Gastrocnemius medialis (tissue), 4 donors: Measurements from ENCODE around the gene ECE2. TPM values are rescaled to one million over a fixed set of nuclear protein-coding genes. Genes with fewer than 3 reads are reported as not detected.

ENCODE experiments used
- ATAC-seq, 2 donors: fragments of 150-250 bp; one replicate each; pipeline ENCODE4 v1.9.1; 2016
- DNase-seq, 2 donors: peaks; one replicate each; pipeline ENCODE4 v3.0.0-alpha.2; 2019
- H3K27ac ChIP-seq, 4 donors: fragments of 200-600 bp; sonication (generic); 1 replicate in 1 of 4; 2 replicates in 3 of 4; pipeline ENCODE4 v1.5.1; 2016 to 2018; ENCODE audit warnings: mild to moderate bottlenecking in 2 of 4, moderate library complexity in 1 of 4
- H3K27me3 ChIP-seq, 3 donors: fragments of 200-600 bp; sonication (generic) in 2 of 3; 1 replicate in 1 of 3; 2 replicates in 2 of 3; pipeline versions ENCODE4 v1.5.1 to v1.6.0; 2016 to 2019; ENCODE audit warnings: mild to moderate bottlenecking in 1 of 3, moderate library complexity in 1 of 3
- H3K36me3 ChIP-seq, 2 donors: fragments of 200-600 bp; sonication (generic) in 1 of 2; one replicate each; pipeline ENCODE4 v1.5.1; 2017 to 2018
- H3K4me1 ChIP-seq, 2 donors: fragments of 200-600 bp; sonication (generic) in 1 of 2; one replicate each; pipeline ENCODE4 v1.5.1; 2016 to 2017; ENCODE audit warnings: mild to moderate bottlenecking in 2 of 2
- H3K4me3 ChIP-seq, 4 donors: fragments of 200-600 bp; sonication (generic) in 3 of 4; 1 replicate in 1 of 4; 2 replicates in 3 of 4; pipeline ENCODE4 v1.5.1; 2016 to 2019; ENCODE audit warnings: mild to moderate bottlenecking in 2 of 4
- H3K9me3 ChIP-seq, 3 donors: fragments of 200-600 bp; sonication (generic) in 2 of 3; 1 replicate in 1 of 3; 2 replicates in 2 of 3; pipeline ENCODE4 v1.5.1; 2016 to 2019
- CTCF ChIP-seq, 5 experiments: fragments of 450-650 bp in 3 of 5; fragments of 200-600 bp in 2 of 5; sonication (generic) in 2 of 5; IDR thresholded peaks in 4 of 5; conservative IDR thresholded peaks in 1 of 5; 1 replicate in 4 of 5; 2 replicates in 1 of 5; pipeline ENCODE4 v1.5.1; 2016 to 2019; ENCODE audit warnings: antibody characterized with exemption in 5 of 5, mild to moderate bottlenecking in 3 of 5, moderate library complexity in 3 of 5
- POLR2A ChIP-seq, 2 donors: fragments of 450-650 bp; IDR thresholded peaks; one replicate each; pipeline ENCODE4 v1.6.1; 2017; ENCODE audit warnings: antibody characterized with exemption in 2 of 2, mild to moderate bottlenecking in 2 of 2, moderate library complexity in 2 of 2
- in situ Hi-C, 4 donors: fragments of 200-750 bp; cut with MboI; loops; one replicate each; pipeline versions ENCODE4 v1.15.0 to v1.8.0; 2017; ENCODE audit warnings: low sequenced_read_pairs in 4 of 4
- intact Hi-C: fragments of 100-400 bp; cut with DNase I; formaldehyde crosslinking; loops from one replicate; pipeline ENCODE4 v1.15.1; 2023; ENCODE audit warnings: low total_unique reads
- total RNA-seq, 4 donors: library from RNA; depleted of rRNA; stranded (reverse); fragments of >200 nt; gene quantifications; one replicate each; pipeline versions ENCODE4 v1.1.0 to v1.2.3, GENCODE V29; 2016

The ECE2 gene
- total RNA-seq, 4 donors from 2014 or later: not detected

DNA sequence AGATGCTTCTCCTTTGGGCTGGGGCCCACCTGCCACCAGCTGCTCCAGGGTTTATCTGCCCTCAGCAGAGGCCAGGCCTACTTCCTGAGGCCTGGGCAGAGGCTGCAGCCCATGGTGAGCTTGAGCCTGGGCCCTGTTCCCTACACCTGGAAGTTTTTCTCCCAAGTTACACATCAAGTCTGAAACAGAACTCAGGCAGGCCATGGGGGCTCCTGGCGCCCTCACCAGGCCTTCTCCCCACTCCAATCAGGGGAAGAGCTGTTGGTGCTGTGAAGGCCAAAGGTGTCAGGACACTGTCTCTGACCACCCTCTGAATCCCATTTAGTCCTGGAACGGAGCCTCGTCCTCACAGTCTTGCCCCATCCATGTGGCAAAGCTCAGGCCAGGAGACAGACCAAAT lies 39.2 kb upstream of the ECE2 start:
- in situ Hi-C loops: loop anchor here in 2 of 4 donors (25.0 kb wide), 2 partner anchors 99 to 349 kb away; partner anchors contain the start of genes EIF2B5 (in 1 of the 2) and PARL (in 1 of the 2)
- H3K27ac ChIP-seq: no peak overlapping the region
- no peak for DNase-seq
- TF ChIP-seq POLR2A (IDR thresholded peaks at IDR 0.05): no peak
- TF ChIP-seq CTCF (IDR thresholded peaks at IDR 0.05 in 4 of 5, conservative IDR thresholded peaks at IDR 0.05 in 1 of 5): no peak
- intact Hi-C loops: no loop called here
- H3K27me3 ChIP-seq: peaks cover 4 to 9% (median 7%) of the 10 kb centered on the region in 3 donors
- H3K4me3 ChIP-seq: no peak overlapping the region
- H3K36me3 ChIP-seq: no peaks in the 10 kb centered on the region
- no peak for ATAC-seq
- no peaks in the 10 kb centered on the region for H3K4me1 ChIP-seq
- no peaks in the 10 kb centered on the region for H3K9me3 ChIP-seq

DNA sequence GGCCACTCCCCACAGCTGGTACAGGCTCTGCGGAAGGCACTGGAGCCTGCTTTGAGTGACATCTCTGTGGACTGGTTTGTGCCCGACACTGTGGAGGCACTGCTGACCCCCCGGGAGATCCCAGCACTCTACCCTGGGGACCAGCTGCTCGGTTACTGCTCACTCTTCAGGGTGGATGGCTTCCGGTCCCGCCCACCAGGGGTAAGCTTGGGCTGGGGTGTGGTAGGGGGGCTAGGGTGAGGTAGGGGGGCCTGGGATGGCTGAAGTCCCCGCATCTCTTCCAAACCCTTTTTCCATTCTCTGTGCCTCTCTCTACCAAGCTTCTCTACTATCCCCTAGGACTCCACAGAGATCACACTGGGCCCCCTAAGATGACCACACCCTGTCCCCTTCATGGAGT lies 38.6 kb upstream of the ECE2 start:
- DNase-seq: no peak
- Histone ChIP-seq H3K27me3 (peaks cover 0 to 3% (median 3%) of the 10 kb centered on the region in 3 donors), H3K27ac (no peak overlapping the region), H3K4me3 (no peak overlapping the region), H3K9me3 (no peaks in the 10 kb centered on the region), H3K36me3 (peaks cover 0 to under 1% of the 10 kb centered on the region in 2 donors), H3K4me1 (no peaks in the 10 kb centered on the region)
- no peak for ATAC-seq
- in situ Hi-C loops: loop anchor here in 2 of 4 donors (25.0 kb wide), 2 partner anchors 100 to 350 kb away; partner anchors contain the start of genes EIF2B5 (in 1 of the 2) and PARL (in 1 of the 2)
- no peak for TF ChIP-seq CTCF (IDR thresholded peaks at IDR 0.05 in 4 of 5, conservative IDR thresholded peaks at IDR 0.05 in 1 of 5)
- TF ChIP-seq POLR2A (IDR thresholded peaks at IDR 0.05): no peak
- intact Hi-C loops: no loop called here

GRCh38 chr3:184237807-184238206 lies 38.0 kb upstream of the ECE2 start:
- H3K4me1 ChIP-seq: no peaks in the 10 kb centered on the region
- no peak for TF ChIP-seq CTCF (IDR thresholded peaks at IDR 0.05 in 4 of 5, conservative IDR thresholded peaks at IDR 0.05 in 1 of 5)
- no peak for TF ChIP-seq POLR2A (IDR thresholded peaks at IDR 0.05)
- in situ Hi-C loops (loop anchor here in 2 of 4 donors (25.0 kb wide), 2 partner anchors 101 to 351 kb away; partner anchors contain the start of genes EIF2B5 (in 1 of the 2) and PARL (in 1 of the 2)), intact Hi-C loops (no loop called here)
- no peak overlapping the region for H3K4me3 ChIP-seq
- no peak overlapping the region for H3K27ac ChIP-seq
- no peaks in the 10 kb centered on the region for H3K9me3 ChIP-seq
- H3K36me3 ChIP-seq: peaks cover 0 to 7% of the 10 kb centered on the region in 2 donors
- no peaks in the 10 kb centered on the region for H3K27me3 ChIP-seq
- no peak for DNase-seq
- ATAC-seq: no peak

GRCh38 chr3:184238246-184238818 lies 37.5 kb upstream of the ECE2 start:
- in situ Hi-C loops (loop anchor here in 2 of 4 donors (25.0 kb wide), 2 partner anchors 101 to 351 kb away; partner anchors contain the start of genes EIF2B5 (in 1 of the 2) and PARL (in 1 of the 2)), intact Hi-C loops (no loop called here)
- H3K27ac ChIP-seq: no peak overlapping the region
- no peak overlapping the region for H3K4me3 ChIP-seq
- H3K36me3 ChIP-seq: peaks cover 0 to 12% of the 10 kb centered on the region in 2 donors
- ATAC-seq (no peak), DNase-seq (no peak)
- no peaks in the 10 kb centered on the region for H3K4me1 ChIP-seq
- no peaks in the 10 kb centered on the region for H3K27me3 ChIP-seq
- TF ChIP-seq POLR2A (IDR thresholded peaks at IDR 0.05): no peak
- no peak for TF ChIP-seq CTCF (IDR thresholded peaks at IDR 0.05 in 4 of 5, conservative IDR thresholded peaks at IDR 0.05 in 1 of 5)
- no peaks in the 10 kb centered on the region for H3K9me3 ChIP-seq
